ENCODE measurements around the gene SYT14.
"Not testable (repeated sequence)": the region's sequence is repeated elsewhere in the genome, so short reads cannot be mapped to it uniquely, and the experiment has no call there.

The SYT14 gene

DNA sequence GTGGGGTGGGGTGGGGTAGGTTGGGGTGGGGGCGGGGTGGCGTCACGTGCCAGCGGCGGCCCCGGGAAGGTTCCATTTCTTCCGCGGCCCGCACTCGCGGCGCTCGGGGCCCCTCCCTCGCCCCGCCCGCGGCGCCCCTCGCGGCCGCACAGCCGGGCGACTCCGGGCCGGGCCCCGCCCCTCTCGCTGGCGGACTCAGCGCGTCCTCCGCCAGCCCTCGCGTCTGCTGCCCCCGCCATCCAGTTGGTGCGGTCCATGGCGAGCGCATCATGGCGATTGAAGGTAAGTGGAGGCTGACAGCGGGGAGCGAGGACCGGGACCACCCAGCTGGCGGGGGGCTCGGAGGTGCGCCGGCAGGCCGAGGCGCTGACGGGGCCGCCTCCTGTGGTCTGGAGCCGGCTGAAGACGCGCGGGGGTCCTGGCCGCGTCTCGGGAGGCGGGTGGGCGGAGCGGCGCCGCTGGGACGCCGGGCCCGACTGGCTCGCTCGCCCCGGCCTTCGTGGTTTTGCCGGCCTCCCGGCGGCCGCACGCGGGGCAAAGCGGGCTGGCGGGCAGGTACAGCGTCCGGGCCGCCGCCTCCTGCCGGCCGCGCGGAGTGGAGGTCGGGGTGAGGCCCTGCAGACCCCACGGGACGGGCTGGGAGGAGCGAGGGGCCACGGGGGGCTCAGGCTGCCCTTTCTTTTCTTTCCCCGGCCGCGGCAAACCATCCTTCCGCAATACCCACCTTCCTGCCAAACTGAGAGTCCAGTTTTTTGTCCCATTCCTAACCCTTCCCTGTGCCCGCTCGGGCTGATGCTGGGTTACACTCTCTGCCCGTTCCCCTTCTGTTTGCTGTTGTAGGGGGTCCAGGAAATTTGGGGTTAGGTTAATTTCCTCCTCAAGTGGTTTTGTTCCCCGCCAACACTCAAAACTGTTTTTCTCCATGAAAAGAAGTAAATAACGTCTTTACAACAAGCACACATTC is at the start of gene SYT14:
Gene SYT14, plus strand, starts transcription at position 222 of the 964 bp plus-strand sequence. Its CDS starts 48 bp downstream, at position 270.
- no peak for DNase-seq (ENCODE audit: low read depth in 2 of 2)

DNA sequence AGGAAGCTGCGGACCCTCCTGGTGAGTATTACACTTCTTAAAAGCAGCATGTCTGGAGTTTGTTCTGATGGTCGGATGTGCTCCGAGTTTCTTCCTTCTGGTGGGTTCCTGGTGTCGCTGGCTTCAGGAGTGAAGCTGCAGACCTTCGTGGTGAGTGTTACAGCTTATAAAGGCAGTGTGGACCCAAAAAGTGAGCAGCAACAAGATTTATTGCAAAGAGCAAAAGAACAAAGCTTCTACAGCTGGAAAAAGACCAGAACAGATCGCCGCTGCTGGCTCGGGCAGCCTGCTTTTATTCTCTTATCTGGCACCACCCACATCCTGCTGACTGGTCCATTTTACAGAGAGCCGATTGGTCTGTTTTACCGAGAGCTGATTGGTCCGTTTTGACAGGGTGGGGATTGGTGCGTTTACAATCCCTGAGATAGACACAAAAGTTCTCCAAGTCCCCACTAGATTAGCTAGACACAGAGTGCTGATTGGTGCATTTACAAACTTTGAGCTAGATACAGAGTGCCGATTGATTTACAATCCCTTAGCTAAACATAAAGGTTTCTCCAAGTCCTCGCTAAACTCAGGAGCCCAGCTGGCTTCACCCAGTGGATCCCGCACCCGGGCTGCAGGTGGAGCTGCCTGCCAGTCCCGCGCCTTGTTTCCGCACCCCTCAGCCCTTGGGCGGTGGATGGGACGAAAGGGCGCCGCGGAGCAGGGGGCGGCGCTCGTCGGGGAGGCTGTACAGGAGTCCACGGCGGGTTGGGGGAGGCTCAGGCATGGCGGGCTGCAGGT is 49.5 kb upstream of the SYT14 start:
- not testable (repeated sequence) for DNase-seq (ENCODE audit: low read depth in 2 of 2)

DNA sequence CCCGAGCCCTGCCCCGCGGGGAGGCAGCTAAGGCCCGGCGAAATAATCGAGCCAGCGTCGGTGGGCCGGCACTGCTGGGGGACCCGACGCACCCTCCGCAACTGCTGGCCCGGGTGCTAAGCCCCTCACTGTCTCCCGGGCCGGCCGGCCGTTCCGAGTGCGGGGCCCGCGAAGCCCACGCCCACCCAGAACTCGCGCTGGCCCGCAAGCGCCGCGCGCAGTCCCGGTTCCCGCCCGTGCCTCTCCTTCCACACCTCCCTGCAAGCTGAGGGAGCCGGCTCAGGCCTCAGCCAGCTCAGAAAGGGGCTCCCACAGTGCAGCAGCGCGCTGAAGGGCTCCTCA is 49.0 kb upstream of the SYT14 start:
- no peak for DNase-seq (ENCODE audit: low read depth in 2 of 2)

DNA sequence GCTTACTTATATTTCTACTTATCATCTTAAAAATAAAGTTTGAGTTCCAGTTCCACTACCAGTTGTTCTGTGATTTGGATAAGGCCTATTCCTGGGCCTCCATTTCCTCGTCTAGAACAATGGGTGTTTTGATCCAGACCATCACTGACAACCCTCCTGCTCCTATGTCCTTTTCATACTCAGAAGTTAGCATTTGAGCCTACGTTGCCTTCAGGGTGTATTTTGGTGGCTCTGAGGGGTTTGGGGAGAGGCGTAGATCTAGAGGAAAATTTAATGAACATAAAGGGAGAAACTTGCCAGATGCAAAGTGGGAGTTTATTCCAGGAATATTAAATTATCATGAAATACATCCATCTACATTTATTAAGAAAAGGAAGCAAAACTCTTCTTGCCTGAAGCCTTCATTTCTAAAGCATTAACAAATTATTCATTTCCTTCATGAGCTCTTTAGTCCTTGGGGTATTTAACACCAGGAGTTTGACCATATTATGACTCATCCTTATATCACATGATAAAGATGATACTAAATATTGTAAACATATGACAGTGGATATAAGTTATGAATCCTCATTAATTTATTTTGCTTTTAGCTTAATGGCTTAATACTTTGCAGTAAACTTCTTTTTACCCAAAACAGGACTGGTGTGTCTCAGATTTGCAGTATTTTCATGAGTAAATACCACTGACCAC is 47.2 kb upstream of the SYT14 start:
- no peak for DNase-seq (ENCODE audit: low read depth in 2 of 2)

DNA sequence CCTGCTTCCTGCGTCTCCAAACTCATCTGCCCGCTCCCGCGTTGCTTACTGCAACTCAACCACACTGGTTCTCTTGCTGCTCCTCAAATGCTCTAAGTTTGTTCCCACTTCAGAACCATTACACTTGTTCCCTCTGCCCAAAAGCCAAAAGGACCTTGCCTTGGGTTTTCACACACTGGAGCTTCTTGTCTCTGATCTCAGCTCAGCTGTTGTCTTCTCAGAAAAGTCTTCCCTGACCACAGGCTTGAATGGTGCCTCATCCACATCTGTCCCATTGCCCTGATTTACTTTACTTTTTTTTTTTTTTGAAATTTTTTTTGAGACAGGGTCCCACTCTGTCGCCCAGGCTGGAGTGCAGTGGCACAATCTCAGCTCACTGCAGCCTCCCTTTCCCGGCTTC is 44.3 kb upstream of the SYT14 start:
- DNase-seq (ENCODE audit: low read depth in 2 of 2): no peak

DNA sequence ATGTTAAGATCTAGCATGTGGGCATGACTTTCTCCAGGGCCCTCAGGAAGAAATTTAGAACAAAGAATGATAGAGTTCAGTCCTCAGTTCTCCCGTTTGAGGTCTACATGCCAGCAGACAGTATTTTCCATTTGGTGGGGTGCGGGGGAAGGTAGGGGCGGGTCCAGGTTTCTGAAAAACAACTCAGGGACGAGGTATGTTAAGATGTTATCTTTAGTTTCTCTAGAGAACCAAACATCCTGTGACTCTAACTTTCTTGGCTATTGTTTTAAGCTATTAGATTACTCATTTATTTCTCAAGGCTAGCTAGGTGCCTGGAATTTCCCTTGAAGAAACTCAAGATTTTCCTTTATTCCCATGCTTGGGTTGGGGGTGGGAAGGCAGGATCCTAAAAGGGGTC is 42.3 kb upstream of the SYT14 start:
- no peak for DNase-seq (ENCODE audit: low read depth in 2 of 2)

DNA sequence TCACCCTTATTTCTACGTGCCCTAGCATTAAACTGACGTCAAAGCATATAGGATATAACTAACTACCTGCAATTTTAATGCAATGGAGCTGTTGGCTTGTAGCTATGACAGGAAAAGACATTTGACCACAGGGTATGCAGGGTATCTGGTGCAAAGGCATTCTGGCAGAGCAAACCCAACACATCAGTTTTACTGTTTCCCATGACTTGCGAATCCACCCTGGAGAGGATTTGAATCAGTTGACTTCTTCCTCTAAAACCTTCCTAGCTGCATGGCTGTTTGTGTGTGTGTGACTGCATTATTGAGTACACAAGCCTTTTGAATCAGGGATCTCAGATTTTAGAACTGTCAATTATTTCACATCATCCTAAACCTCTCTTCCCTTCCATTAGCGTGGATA is 41.7 kb upstream of the SYT14 start:
- DNase-seq (ENCODE audit: low read depth in 2 of 2): no peak

DNA sequence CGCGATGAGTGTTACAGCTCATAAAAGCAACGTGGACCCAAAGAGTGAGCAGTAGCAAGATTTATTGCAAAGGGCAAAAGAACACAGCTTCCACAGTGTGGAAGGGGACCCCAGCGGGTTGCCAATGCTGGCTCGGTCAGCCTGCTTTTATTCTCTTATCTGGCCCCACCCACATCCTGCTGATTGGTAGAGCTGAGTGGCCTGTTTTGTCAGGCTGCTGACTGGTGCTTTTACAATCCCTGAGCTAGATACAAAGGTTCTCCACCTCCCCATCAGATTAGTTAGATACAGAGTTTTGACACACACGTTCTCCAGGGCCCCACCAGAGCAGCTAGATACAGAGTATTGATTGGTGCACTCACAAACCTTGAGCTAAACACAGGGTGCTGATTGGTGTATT is 39.7 kb upstream of the SYT14 start:
- not testable (repeated sequence) for DNase-seq (ENCODE audit: low read depth in 2 of 2)

DNA sequence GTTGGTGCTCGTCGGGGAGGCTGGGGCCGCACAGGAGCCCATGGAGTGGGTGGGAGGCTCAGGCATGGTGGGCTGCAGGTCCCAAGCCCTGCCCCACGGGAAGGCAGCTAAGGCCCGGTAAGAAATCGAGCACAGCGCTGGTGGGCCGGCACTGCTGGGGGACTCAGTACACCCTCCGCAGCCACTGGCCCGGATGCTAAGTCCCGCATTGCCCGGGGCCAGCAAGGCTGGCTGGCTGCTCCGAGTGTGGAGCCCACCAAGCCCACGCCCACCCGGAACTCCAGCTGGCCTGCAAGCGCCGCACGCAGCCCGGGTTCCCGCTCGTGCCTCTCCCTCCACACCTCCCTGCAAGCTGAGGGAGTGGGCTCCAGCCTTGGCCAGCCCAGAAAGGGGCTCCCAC is 39.2 kb upstream of the SYT14 start:
- DNase-seq (ENCODE audit: low read depth in 2 of 2): not testable (repeated sequence)

DNA sequence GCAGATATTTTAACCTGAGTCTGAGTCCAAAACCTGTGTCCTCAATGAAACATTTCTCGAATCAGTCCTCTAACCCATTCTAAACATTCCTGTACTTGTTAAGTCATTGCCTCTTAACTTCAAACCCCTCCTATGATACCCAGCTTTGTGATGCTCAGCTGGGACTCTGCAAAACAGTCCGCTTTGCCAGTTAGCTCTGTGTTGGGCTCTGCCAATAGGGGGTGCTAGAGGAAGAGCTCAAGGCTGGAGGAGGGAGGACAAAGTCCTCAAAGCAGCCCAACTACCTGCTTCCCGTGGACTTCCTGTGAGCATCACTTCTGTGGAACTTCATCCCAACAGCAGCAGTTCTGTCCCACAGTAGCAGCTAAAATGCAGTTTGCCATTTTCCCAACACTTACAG is 38.1 kb upstream of the SYT14 start:
- DNase-seq (ENCODE audit: low read depth in 2 of 2): no peak

DNA sequence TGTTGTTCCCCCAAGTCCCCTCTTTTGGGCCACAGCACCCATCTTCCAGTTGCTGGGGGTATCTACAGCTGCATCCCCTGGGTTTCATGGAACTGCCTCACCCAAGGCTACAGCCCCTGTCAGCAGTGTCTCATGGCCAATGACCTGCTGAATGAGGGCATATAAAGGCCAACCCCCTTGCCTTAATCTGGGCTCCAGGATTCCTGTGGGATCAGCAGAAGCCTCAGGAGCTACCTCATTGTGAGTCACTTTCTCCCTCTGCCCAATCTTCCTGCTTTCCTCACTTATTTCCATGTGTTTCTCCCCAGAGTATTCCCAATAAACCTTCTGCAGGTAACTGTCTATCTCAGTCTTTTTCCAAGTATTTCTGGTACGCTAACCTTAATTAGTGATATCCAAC is 37.3 kb upstream of the SYT14 start:
- no peak for DNase-seq (ENCODE audit: low read depth in 2 of 2)

DNA sequence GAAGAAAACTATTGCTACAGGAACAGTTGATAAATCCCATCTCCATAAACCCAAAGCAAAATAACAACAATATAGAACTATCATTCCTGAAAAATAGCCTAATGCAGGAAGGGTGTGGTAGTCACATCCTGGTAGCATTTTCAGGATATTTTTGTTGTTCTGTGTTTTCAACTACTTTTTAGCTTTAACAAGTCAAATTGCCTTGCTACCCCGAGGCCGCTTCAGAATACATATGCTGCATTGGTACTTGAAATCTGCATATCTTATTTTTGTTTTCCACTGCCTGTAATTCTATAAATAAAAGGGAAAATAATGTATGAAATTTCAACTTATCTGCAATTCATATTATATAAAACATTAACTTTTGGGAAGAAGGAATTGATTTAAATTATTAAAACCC is 36.8 kb upstream of the SYT14 start:
- DNase-seq (ENCODE audit: low read depth in 2 of 2): no peak

DNA sequence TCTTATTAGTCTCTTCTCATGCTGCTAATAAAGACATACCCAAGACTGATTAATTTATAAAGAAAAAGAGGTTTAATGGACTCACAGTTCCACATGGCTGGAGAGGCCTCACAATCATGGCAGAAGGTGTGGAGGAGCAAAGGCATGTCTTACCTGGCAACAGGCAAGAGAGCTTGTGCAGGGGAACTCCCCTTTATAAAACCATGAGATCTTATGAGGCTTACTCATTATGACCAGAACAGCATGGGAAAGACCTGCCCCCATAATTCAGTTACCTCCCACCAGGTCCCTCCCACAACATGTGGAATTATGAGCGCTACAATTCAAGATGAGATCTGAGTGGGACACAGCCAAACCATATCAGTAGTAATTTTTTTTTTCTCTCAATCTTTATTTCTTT is 33.2 kb upstream of the SYT14 start:
- DNase-seq (ENCODE audit: low read depth in 2 of 2): not testable (repeated sequence)

DNA sequence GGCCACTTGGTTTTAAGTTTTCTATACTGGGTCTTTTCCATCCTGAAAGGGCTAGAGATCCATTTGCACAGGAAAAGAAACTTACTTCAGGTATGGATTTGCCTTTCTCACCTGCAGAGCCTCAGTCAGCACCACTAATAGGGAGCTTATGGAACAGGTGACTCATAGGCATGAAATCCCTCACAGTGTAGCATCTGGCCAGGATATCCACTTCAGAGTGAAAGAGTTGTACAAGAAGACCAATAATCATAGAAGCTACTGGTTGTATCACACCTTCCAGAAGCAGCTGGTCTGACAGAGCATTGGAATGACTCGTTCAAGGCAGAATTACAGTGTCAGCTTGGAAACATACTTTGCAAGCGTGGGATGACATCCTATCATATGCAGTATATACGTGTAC is 26.3 kb upstream of the SYT14 start:
- no peak for DNase-seq (ENCODE audit: low read depth in 2 of 2)

DNA sequence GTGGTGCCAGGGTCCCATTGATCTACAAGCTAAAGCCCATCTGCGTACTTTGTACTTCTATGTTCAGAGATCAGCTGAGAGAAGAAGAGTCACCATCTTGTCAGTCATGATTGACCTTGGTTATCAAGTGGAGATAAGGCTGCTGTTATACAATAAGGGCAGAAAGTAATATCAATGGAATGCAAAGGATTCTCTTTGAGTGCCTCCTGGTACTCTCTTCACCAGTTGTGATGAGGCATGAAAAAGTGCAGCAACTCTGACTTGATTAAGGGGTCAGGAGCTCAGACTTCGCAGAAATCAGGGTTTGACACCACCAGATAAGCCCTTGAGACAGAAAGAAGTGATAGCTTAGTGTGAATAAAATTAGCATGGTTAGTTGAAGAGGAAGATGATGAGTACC is 25.7 kb upstream of the SYT14 start:
- no peak for DNase-seq (ENCODE audit: low read depth in 2 of 2)

DNA sequence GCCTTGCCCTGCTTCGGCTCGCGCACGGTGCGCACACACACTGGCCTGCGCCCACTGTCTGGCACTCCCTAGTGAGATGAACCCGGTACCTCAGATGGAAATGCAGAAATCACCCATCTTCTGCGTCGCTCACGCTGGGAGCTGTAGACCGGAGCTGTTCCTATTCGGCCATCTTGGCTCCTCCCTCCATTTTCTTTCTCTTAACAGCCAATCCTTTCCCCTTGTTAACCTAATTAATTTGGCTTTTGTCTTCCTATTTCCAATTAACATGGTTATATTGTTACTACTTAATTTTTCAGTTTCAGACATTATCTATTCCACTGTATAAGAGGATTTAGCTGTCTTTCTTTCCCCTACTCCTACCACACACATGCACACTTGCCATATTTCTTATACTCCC is 18.4 kb upstream of the SYT14 start:
- not testable (repeated sequence) for DNase-seq (ENCODE audit: low read depth in 2 of 2)

DNA sequence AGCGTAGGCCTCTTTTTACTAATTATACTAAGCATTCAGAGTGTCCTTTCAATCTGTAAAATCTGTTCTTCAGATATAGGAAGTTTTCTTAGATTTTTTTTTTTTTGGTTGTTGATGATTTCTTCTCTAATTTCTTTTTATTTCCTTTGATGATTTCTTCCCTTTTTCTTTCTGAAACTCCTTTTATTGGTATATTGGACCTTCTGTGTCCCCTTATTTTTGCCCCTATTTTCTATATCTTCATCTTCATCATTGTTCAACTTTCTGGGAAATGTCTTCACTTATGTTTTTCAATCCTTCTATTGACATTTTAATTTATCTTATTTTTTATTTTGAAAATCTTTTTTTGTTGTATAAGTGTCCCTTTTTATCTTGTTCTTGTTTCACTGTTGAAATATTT is 17.2 kb upstream of the SYT14 start:
- DNase-seq (ENCODE audit: low read depth in 2 of 2): no peak

DNA sequence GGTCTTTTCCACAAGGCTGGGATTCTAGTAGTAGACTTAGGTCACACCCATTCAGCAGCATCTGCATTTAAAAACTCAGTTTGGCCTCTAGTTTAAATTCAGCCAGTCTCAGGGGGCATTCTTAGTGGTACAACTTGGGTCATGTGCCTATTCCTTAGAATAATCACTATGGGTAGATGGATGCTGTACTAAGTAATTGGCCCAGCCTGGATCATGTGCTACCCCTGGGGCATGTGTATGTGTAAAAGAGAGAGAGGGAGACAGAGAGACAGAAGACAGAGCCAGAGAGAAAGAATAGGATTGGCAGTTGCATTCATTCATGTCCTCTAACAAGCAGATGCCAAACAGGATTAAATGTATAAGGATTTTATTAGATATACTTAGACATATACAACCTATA is 13.6 kb upstream of the SYT14 start:
- DNase-seq (ENCODE audit: low read depth in 2 of 2): no peak

DNA sequence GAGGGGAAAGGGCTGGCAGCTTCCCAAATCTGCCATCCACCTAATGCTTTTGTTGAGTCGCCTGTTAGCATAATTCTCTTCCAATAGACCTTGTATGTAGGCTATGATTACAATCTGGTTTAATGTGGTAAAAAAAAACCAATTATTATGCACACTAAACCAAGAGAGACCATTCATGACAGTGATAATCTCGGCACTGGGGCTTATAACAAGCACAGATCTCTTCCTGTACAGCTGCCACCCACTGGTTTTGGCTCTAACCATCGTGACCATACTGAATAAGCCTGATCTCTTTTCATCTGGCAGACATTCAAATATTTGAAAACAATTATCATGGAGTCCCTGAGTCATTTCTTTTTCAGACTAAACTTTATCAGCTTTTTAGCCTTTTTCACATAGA is 12.0 kb upstream of the SYT14 start:
- DNase-seq (ENCODE audit: low read depth in 2 of 2): no peak

DNA sequence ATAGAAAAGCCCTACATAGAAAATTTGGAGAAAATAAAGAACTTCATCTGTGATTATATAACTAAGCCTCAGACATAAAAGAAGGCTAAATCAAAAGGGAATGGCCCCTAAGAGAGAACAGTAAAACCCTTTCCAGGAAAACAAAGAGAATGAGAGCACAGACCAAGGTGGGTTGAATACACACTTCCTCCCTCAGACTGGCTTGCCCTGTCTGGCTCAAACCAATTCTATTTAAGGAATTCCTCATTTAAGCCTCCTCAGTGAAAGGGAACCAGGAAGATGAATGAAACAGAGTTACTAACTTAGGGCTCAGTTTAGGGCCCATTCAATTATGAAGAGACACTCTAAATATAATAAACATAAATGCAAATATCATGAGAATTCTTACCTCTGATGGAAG is 10.6 kb upstream of the SYT14 start:
- DNase-seq (ENCODE audit: low read depth in 2 of 2): no peak

DNA sequence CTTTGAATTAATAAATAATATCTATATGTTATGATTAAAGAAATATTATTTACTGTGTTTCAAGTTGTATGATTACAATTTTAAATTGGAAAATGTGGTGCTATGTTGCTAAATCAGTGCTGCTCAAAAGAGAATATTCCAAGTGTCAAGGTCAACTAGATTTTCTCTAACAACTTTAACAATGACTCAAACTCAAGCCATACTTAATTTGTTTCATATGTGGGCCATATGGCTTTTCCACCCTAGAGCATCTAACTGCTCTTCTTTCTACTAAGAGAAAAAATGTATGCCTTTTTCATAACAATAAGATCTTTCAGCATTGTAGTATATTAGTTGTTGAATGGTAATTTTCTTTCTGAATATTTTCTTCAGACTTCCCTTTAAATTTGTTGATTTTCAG is 8.3 kb upstream of the SYT14 start:
- no peak for DNase-seq (ENCODE audit: low read depth in 2 of 2)

DNA sequence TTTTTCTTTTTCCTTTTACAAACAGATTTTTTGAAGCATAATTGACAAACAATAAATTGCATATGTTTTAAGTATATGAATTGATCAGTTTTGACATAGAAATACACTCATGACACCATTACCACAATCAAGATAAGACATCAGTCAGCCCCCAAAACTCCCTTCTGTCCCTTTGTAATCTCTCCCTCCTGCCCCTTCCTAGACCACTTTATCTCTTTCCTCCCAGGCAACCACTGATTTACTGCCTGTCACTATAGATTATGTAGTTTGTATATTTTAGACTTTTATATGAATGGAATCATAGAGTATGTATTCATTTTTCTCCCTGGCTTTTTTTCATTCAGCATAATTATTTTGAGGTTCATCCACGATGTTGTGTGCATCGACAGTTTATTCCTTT is 6.9 kb upstream of the SYT14 start:
- no peak for DNase-seq (ENCODE audit: low read depth in 2 of 2)

DNA sequence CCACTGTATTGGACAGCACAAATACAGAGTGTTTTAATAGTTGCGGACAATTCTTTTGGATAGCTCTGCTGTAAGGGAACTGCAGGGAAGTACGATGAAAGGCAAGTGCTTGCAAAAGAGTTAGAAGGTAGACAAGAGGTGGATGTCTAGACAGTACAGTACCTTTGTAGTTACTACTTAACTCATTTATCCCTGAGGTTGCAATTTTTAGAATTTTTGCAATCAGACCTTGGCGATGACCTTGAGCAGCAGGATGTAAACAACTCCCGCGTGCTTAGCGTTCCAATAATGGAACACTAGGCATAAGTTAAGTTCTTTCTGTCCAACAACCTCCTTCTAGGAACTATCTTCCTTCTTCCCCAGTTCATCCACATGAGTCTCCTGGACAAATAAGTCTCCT is 1.9 kb upstream of the SYT14 start:
- no peak for DNase-seq (ENCODE audit: low read depth in 2 of 2)

Measured in stimulated activated CD8-positive, alpha-beta memory T cell treated with anti-CD3 and anti-CD28 coated beads, Interleukin-7, amount 100 ng/mL, for 1 hour (primary cell).